HL-60 (cell line): Measurements from ENCODE around the gene FBP1.

Source experiments
- DNase-seq, 2 experiments: peaks; one replicate each; pipeline ENCODE4 v3.0.0-alpha.2; 2010 to 2020; ENCODE audit warnings: low read depth in 1 of 2, low spot score in 1 of 2
- H3K27ac ChIP-seq: fragments of 250-450 bp; sonication (Bioruptor Pico); replicated peaks from 2 replicates; pipeline ENCODE4 v1.5.1; 2020; ENCODE audit warnings: mild to moderate bottlenecking, moderate library complexity
- H3K27me3 ChIP-seq: fragments of 250-450 bp; sonication (Bioruptor Pico); 2 replicates; pipeline ENCODE4 v1.5.1; 2021; ENCODE audit warnings: mild to moderate bottlenecking, moderate library complexity; ENCODE audit not compliant: insufficient read depth, poor library complexity, severe bottlenecking
- H3K4me3 ChIP-seq: replicated peaks from 2 replicates; pipeline ENCODE4 v1.5.1; 2011; ENCODE audit warnings: mild to moderate bottlenecking, control low read depth, low read length; ENCODE audit not compliant: insufficient read depth
- GABPA ChIP-seq: IDR thresholded peaks from 2 replicates; pipeline ENCODE4 v1.6.1; 2012; ENCODE audit warnings: low read depth
- POLR2AphosphoS5 ChIP-seq: IDR thresholded peaks from 2 replicates; pipeline ENCODE4 v1.6.1; 2012; ENCODE audit warnings: low read depth
- SPI1 ChIP-seq: IDR thresholded peaks from 2 replicates; pipeline ENCODE4 v1.6.1; 2012; ENCODE audit warnings: low read depth, mild to moderate bottlenecking, borderline replicate concordance
- TF ChIP-seq, protein P1 (sequence below): IDR thresholded peaks from 2 replicates; pipeline ENCODE4 v1.6.1; 2012; ENCODE audit warnings: low read depth; ENCODE audit not compliant: insufficient replicate concordance
- TF ChIP-seq, protein P2 (sequence below): IDR thresholded peaks from one replicate; pipeline ENCODE4 v1.5.1; 2011; ENCODE audit warnings: low read length, control low read depth, inconsistent platforms; ENCODE audit not compliant: insufficient read depth

FBP1 gene

GRCh38 chr9:94610181-94610606 is 29.1 kb downstream of the FBP1 start:
- no peak for DNase-seq
- Histone ChIP-seq H3K4me3 (no peak overlapping the region), H3K27ac (no peak overlapping the region), H3K27me3 (no peaks in the 10 kb centered on the region)
- TF ChIP-seq POLR2AphosphoS5 = no peak
- TF ChIP-seq, protein P1, sequence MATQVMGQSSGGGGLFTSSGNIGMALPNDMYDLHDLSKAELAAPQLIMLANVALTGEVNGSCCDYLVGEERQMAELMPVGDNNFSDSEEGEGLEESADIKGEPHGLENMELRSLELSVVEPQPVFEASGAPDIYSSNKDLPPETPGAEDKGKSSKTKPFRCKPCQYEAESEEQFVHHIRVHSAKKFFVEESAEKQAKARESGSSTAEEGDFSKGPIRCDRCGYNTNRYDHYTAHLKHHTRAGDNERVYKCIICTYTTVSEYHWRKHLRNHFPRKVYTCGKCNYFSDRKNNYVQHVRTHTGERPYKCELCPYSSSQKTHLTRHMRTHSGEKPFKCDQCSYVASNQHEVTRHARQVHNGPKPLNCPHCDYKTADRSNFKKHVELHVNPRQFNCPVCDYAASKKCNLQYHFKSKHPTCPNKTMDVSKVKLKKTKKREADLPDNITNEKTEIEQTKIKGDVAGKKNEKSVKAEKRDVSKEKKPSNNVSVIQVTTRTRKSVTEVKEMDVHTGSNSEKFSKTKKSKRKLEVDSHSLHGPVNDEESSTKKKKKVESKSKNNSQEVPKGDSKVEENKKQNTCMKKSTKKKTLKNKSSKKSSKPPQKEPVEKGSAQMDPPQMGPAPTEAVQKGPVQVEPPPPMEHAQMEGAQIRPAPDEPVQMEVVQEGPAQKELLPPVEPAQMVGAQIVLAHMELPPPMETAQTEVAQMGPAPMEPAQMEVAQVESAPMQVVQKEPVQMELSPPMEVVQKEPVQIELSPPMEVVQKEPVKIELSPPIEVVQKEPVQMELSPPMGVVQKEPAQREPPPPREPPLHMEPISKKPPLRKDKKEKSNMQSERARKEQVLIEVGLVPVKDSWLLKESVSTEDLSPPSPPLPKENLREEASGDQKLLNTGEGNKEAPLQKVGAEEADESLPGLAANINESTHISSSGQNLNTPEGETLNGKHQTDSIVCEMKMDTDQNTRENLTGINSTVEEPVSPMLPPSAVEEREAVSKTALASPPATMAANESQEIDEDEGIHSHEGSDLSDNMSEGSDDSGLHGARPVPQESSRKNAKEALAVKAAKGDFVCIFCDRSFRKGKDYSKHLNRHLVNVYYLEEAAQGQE = no peak
- no peak for TF ChIP-seq GABPA
- no peak for TF ChIP-seq SPI1
- TF ChIP-seq, protein P2, sequence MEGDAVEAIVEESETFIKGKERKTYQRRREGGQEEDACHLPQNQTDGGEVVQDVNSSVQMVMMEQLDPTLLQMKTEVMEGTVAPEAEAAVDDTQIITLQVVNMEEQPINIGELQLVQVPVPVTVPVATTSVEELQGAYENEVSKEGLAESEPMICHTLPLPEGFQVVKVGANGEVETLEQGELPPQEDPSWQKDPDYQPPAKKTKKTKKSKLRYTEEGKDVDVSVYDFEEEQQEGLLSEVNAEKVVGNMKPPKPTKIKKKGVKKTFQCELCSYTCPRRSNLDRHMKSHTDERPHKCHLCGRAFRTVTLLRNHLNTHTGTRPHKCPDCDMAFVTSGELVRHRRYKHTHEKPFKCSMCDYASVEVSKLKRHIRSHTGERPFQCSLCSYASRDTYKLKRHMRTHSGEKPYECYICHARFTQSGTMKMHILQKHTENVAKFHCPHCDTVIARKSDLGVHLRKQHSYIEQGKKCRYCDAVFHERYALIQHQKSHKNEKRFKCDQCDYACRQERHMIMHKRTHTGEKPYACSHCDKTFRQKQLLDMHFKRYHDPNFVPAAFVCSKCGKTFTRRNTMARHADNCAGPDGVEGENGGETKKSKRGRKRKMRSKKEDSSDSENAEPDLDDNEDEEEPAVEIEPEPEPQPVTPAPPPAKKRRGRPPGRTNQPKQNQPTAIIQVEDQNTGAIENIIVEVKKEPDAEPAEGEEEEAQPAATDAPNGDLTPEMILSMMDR = no peak

DNA sequence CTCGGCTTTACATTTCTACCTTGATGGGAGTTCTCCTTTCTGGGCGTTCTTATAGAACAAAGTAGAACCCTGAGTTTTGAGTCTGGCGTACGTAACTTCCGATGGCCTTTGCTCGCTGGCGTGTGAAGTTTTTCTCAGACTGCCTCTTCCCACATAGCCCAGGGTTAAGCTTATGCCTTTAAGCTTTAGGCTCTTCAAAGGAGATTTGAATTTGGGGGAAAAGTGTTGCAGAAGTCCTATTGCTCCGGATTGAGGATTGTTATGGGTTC is 32.0 kb downstream of the FBP1 start:
- DNase-seq = no peak
- H3K27me3 ChIP-seq = no peaks in the 10 kb centered on the region
- TF ChIP-seq SPI1 (no peak), GABPA (no peak), POLR2AphosphoS5 (no peak)
- TF ChIP-seq, protein P1 = no peak
- TF ChIP-seq, protein P2 = no peak
- H3K27ac ChIP-seq = no peak overlapping the region
- no peak overlapping the region for H3K4me3 ChIP-seq

GRCh38 chr9:94606646-94607422 is 32.5 kb downstream of the FBP1 start:
- no peak for DNase-seq
- no peak overlapping the region for H3K4me3 ChIP-seq
- no peaks in the 10 kb centered on the region for H3K27me3 ChIP-seq
- no peak overlapping the region for H3K27ac ChIP-seq
- TF ChIP-seq, protein P1 = no peak
- TF ChIP-seq SPI1 (no peak), POLR2AphosphoS5 (no peak), GABPA (no peak)
- TF ChIP-seq, protein P2 = no peak
